K562 (cell line): Measurements from ENCODE around the gene SRGAP3. TPM values are rescaled to one million over a fixed set of nuclear protein-coding genes. Genes with fewer than 3 reads are reported as not detected.

ENCODE experiments used
- ATAC-seq: fragments of 200-7000 bp; cut with Tn5 transposase; 3 replicates; pipeline ENCODE4 v1.9.1; 2020; ENCODE audit warnings: moderate library complexity
- BruUV-seq: library from RNA; stranded (reverse); fragments of 400-500 nt; replicated peaks from 2 replicates; lab custom pipeline; 2021; lab: Mats Ljungman, UMichigan
- CTCF ChIA-PET: fragments of 300-600 bp; formaldehyde crosslinking; extraction: SDS; loops from one replicate; lab custom pipeline; 2021; ENCODE audit warnings: low intra/inter-chr PET ratio; lab: Yijun Ruan, JAX
- POLR2A ChIA-PET: fragments of 300-600, 350-650 bp; sonication (Branson Sonifier 250); formaldehyde crosslinking; extraction: SDS; loops from one replicate; lab custom pipeline; 2021; ENCODE audit warnings: antibody characterized with exemption, inconsistent platforms; lab: Yijun Ruan, JAX
- DNase-seq, 4 experiments: peaks; one replicate each; pipeline versions ENCODE4 v3.0.0 to v3.0.0-alpha.2; 2011 to 2018; ENCODE audit warnings: low spot score in 3 of 4, mixed read lengths in 3 of 4; ENCODE audit errors: extremely low read depth in 1 of 4
- FAIRE-seq: peaks from 2 replicates; lab custom pipeline; 2011; peaks lifted over from hg19 to GRCh38; lab: Jason Lieb, UNC
- H2AFZ ChIP-seq: 2 replicates; pipeline ENCODE4 v1.6.0; 2011; ENCODE audit warnings: low read depth, low read length, control low read depth, inconsistent platforms
- H3K27ac ChIP-seq: fragments of 200-600 bp; 3 replicates; pipeline ENCODE4 v1.8.0; 2011; ENCODE audit warnings: low read depth, mild to moderate bottlenecking, control low read depth, inconsistent platforms, low read length, moderate library complexity, mixed read lengths; ENCODE audit errors: extremely low read depth
- H3K27me3 ChIP-seq, 2 experiments: fragments of 300-600 bp in 1 of 2; 2 replicates in 1 of 2; 3 replicates in 1 of 2; pipeline versions ENCODE4 v1.6.0 to v1.8.0; 2011; ENCODE audit warnings: inconsistent platforms in 2 of 2, low read length in 2 of 2, mild to moderate bottlenecking in 1 of 2, mixed read lengths in 1 of 2, moderate library complexity in 1 of 2; ENCODE audit not compliant: control insufficient read depth in 2 of 2, insufficient read depth in 2 of 2
- H3K36me3 ChIP-seq: fragments of 300-600 bp; 3 replicates; pipeline ENCODE4 v1.8.0; 2011; ENCODE audit warnings: mild to moderate bottlenecking, low read length, inconsistent platforms; ENCODE audit not compliant: control insufficient read depth, insufficient read depth
- H3K4me1 ChIP-seq, 2 experiments: fragments of 200-600 bp in 1 of 2; replicated peaks in 1 of 2; 2 replicates in 1 of 2; 3 replicates in 1 of 2; pipeline versions ENCODE4 v1.5.1 to v1.8.0; 2011; ENCODE audit warnings: inconsistent platforms in 2 of 2, low read length in 2 of 2, mild to moderate bottlenecking in 1 of 2, mixed read lengths in 1 of 2, moderate library complexity in 1 of 2; ENCODE audit not compliant: control insufficient read depth in 2 of 2, insufficient read depth in 2 of 2
- H3K4me2 ChIP-seq: 2 replicates; pipeline ENCODE4 v1.6.1; 2011; ENCODE audit warnings: low read length, control low read depth, inconsistent platforms, mixed read lengths; ENCODE audit not compliant: insufficient read depth
- H3K4me3 ChIP-seq: fragments of 200-600 bp; sonication (generic), shearing (Covaris generic); 2 replicates; pipeline ENCODE4 v1.5.1; 2016; ENCODE audit warnings: control low read depth, inconsistent platforms
- H3K79me2 ChIP-seq: fragments of 200-600 bp; 3 replicates; pipeline ENCODE4 v1.8.0; 2011; ENCODE audit warnings: low read length, inconsistent platforms; ENCODE audit not compliant: control insufficient read depth, insufficient read depth
- H3K9ac ChIP-seq, 2 experiments: 2 replicates each; pipeline versions ENCODE4 v1.6.0 to v1.6.1; 2011; ENCODE audit warnings: low read depth in 2 of 2, low read length in 2 of 2, control low read depth in 1 of 2, inconsistent platforms in 1 of 2, mild to moderate bottlenecking in 1 of 2, mixed read lengths in 1 of 2; ENCODE audit not compliant: insufficient read depth in 1 of 2
- H3K9me1 ChIP-seq: one replicate; pipeline ENCODE4 v1.6.0; 2011; ENCODE audit warnings: inconsistent platforms, mild to moderate bottlenecking, low read length, moderate library complexity; ENCODE audit not compliant: control insufficient read depth, insufficient read depth
- H3K9me3 ChIP-seq: replicated peaks from 2 replicates; pipeline ENCODE4 v1.5.1; 2011; ENCODE audit warnings: low read depth, low read length, inconsistent platforms; ENCODE audit not compliant: control insufficient read depth, insufficient read depth
- H4K20me1 ChIP-seq: replicated peaks from 2 replicates; pipeline ENCODE4 v1.6.1; 2011; ENCODE audit warnings: low read length, inconsistent platforms, mixed read lengths; ENCODE audit not compliant: control insufficient read depth, insufficient read depth
- ADNP ChIP-seq: fragments of 200-800 bp; sonication (Bioruptor generic); IDR thresholded peaks from 2 replicates; pipeline ENCODE4 v1.6.1; 2016; ENCODE audit warnings: missing genetic modification characterization, missing compliant biosample characterization
- BCOR ChIP-seq: fragments of 450-650 bp; IDR thresholded peaks from 2 replicates; pipeline ENCODE4 v1.6.1; 2016
- FOS ChIP-seq: IDR thresholded peaks from 3 replicates; pipeline ENCODE4 v1.6.1; 2011; ENCODE audit not compliant: insufficient read length; ENCODE audit errors: extremely low read depth
- HMGN3 ChIP-seq: IDR thresholded peaks from 2 replicates; pipeline ENCODE4 v1.6.1; 2011; ENCODE audit warnings: borderline replicate concordance, low read depth, mild to moderate bottlenecking, mixed read lengths, low read length; ENCODE audit not compliant: insufficient read length; ENCODE audit errors: extremely low read depth
- HNRNPK ChIP-seq: fragments of 200-400 bp; formaldehyde crosslinking; IDR thresholded peaks from one replicate; pipeline ENCODE4 v1.6.1; 2018; ENCODE audit warnings: mild to moderate bottlenecking, low read depth, low read length; ENCODE audit not compliant: poor library complexity, severe bottlenecking
- MTA2 ChIP-seq: fragments of 450-650 bp; IDR thresholded peaks from 2 replicates; pipeline ENCODE4 v1.6.1; 2016; ENCODE audit warnings: low read depth
- NFXL1 ChIP-seq: fragments of 450-650 bp; formaldehyde crosslinking; IDR thresholded peaks from 2 replicates; pipeline ENCODE4 v1.4.0; 2021; ENCODE audit warnings: mild to moderate bottlenecking
- PTRF ChIP-seq: fragments of 450-650 bp; IDR thresholded peaks from 2 replicates; pipeline ENCODE4 v1.6.1; 2016; ENCODE audit warnings: mild to moderate bottlenecking, missing genetic modification characterization, missing compliant biosample characterization
- ZNF584 ChIP-seq: fragments of 200-800 bp; sonication (Bioruptor generic); IDR thresholded peaks from 2 replicates; pipeline ENCODE4 v1.6.1; 2016; ENCODE audit warnings: low read depth, mild to moderate bottlenecking, missing genetic modification characterization, missing compliant biosample characterization
- in situ Hi-C: fragments of 300-500 bp; cut with MboI; formaldehyde crosslinking; loops from 4 replicates; pipeline ENCODE4 v1.15.0; 2018; ENCODE audit warnings: inconsistent platforms, mixed read lengths
- intact Hi-C: fragments of 100-400 bp; cut with micrococcal nuclease; formaldehyde crosslinking; loops from 2 replicates; pipeline ENCODE4 v1.14.2; 2022
- polyA plus RNA-seq, 8 experiments: library from polyadenylated mRNA; depleted of rRNA in 4 of 8; stranded (reverse) in 5 of 8; unstranded in 3 of 8; fragments of >200 nt; fragmentation: Nextera tagmentation in 2 of 8; fragmentation: Illumina TruSeq in 1 of 8; extraction: Ambion mirVana in 2 of 8; extraction: Trizol in 1 of 8; gene quantifications; 2 replicates each; pipeline versions ENCODE4 v1.2.1 to v1.2.3, GENCODE V29; 2011 to 2014; ENCODE audit warnings: inconsistent platforms in 1 of 8, missing spikeins in 1 of 8
- total RNA-seq, 7 experiments: library from RNA; depleted of rRNA in 6 of 7; stranded (reverse); fragments of >200 nt in 6 of 7; fragmentation: Illumina TruSeq in 2 of 7; extraction: Trizol in 2 of 7; gene quantifications; 2 replicates each; pipeline versions ENCODE4 v1.2.1 to v1.2.3, GENCODE V29; 2011 to 2021; ENCODE audit warnings: low replicate concordance in 1 of 7
- TF ChIP-seq, protein P1 (sequence below): fragments of 450-650 bp; IDR thresholded peaks from 2 replicates; pipeline ENCODE4 v1.6.1; 2018; ENCODE audit not compliant: partially characterized antibody
- TF ChIP-seq, protein P2 (sequence below), 2 experiments: fragments of 250-450 bp in 1 of 2; fragments of 450-650 bp in 1 of 2; sonication (Bioruptor Pico) in 1 of 2; IDR thresholded peaks; 2 replicates each; pipeline versions ENCODE4 v1.6.1 to v1.8.0; 2016 to 2021; ENCODE audit warnings: mild to moderate bottlenecking in 2 of 2, moderate library complexity in 2 of 2, missing compliant biosample characterization in 1 of 2, missing genetic modification characterization in 1 of 2
- TF ChIP-seq, protein P3 (sequence below): IDR thresholded peaks from 3 replicates; pipeline ENCODE4 v1.6.1; 2011; ENCODE audit warnings: borderline replicate concordance, mild to moderate bottlenecking, moderate library complexity; ENCODE audit not compliant: insufficient read length; ENCODE audit errors: extremely low read depth

Gene SRGAP3
- total and polyA plus RNA-seq, 9 of the 15 experiments (the other 6 are each of a cell fraction or from before 2014, with no cell fraction given): 0.11 to 0.85 (median 0.35) TPM; not detected in 2

DNA sequence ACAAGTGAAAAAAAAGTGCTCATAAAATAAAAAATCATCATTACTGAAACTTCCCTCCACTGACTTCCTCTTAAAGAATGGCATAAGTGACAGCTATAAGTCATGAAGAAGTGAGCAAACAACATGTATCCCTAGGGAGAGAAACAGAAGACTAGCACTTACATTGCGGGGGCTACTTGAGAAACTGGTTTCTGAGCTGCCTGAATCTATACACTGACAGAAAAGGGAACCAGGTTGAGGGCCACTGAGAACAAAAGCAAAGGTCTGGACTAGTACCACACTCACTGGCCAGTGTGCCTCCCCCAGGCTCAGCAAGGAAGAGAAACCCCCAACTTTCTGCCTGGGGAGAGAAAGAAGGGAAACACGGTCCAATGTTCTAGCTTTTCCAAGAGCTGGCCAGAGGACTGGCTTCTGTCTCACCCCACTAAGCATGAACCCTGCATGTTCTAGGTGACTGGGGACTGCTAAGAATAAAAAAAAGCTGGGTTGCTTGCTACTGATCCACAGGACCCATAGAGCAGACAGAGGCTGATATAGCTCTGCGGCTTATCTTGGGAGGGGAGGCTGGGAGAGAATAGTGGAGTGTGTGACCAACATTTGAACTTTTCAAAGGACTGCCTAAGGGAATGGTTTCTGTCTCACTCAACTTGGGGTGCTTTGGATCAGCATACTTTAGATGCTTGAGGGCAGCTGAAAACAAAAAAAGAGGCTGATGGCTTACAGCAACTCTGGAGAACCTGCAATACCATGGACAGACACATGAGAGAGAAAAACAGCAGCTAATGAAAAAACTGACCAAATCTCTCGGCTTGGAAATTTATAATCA, 294.3 kb downstream of the SRGAP3 start (continued):
- TF ChIP-seq, protein P1, sequence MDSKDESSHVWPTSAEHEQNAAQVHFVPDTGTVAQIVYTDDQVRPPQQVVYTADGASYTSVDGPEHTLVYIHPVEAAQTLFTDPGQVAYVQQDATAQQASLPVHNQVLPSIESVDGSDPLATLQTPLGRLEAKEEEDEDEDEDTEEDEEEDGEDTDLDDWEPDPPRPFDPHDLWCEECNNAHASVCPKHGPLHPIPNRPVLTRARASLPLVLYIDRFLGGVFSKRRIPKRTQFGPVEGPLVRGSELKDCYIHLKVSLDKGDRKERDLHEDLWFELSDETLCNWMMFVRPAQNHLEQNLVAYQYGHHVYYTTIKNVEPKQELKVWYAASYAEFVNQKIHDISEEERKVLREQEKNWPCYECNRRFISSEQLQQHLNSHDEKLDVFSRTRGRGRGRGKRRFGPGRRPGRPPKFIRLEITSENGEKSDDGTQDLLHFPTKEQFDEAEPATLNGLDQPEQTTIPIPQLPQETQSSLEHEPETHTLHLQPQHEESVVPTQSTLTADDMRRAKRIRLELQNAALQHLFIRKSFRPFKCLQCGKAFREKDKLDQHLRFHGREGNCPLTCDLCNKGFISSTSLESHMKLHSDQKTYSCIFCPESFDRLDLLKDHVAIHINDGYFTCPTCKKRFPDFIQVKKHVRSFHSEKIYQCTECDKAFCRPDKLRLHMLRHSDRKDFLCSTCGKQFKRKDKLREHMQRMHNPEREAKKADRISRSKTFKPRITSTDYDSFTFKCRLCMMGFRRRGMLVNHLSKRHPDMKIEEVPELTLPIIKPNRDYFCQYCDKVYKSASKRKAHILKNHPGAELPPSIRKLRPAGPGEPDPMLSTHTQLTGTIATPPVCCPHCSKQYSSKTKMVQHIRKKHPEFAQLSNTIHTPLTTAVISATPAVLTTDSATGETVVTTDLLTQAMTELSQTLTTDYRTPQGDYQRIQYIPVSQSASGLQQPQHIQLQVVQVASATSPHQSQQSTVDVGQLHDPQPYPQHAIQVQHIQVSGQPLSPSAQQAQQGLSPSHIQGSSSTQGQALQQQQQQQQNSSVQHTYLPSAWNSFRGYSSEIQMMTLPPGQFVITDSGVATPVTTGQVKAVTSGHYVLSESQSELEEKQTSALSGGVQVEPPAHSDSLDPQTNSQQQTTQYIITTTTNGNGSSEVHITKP: peak; percentile 30
- TF ChIP-seq, protein P2, sequence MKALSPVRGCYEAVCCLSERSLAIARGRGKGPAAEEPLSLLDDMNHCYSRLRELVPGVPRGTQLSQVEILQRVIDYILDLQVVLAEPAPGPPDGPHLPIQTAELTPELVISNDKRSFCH (CRISPR knock-in tag; IDR thresholded peaks at IDR 0.05): no peak
- TF ChIP-seq, protein P2 (tag; IDR thresholded peaks at IDR 0.05): no peak

DNA sequence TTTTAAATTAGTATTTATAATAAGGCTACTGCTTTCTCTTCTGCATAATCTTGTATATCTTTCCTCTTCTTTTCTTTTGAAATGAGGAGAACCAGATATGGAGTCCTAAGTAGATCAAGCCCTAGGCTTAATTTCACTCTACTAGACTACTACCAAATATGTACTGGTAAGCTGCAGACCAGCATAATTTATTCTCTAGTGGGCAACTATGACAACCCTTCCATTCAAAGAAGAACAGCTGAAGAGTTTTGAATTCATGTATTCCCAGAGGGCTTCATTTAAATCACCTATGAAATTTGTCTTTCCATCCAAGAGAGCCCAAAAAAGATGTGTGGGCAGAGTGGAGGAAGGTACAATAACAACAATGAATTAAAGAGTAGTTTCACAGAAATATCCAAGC, 296.1 kb downstream of the SRGAP3 start:
- POLR2A ChIA-PET: interaction anchor here (0.9 to 1.1 kb wide), 2 partner anchors 13 to 28 kb away, joined by 3 read pairs; no protein-coding TSS in a partner anchor
- Histone ChIP-seq H3K4me1 (peaks cover 0 to 4% of the 10 kb centered on the region in 2 experiments; a peak in 3 of 5 replicates), H3K9me1 (no peaks in the 10 kb centered on the region), H3K9ac (no peak overlapping the region), H2AFZ (no peak overlapping the region), H3K4me2 (no peak overlapping the region), H3K9me3 (no peaks in the 10 kb centered on the region), H3K4me3 (no peak overlapping the region), H3K36me3 (peaks cover 48% of the 10 kb centered on the region; the same call in 2 of the 3 replicates), H3K27ac (no peak overlapping the region), H3K27me3 (no peaks in the 10 kb centered on the region), H3K79me2 (peaks cover 94% of the 10 kb centered on the region), H4K20me1 (peaks cover 12% of the 10 kb centered on the region)
- intact Hi-C loops (no loop called here), in situ Hi-C loops (no loop called here)
- DNase-seq (no peak), ATAC-seq (no peak), FAIRE-seq (no peak)
- no TSS peak for BruUV-seq
- CTCF ChIA-PET: no interaction called here
- TF ChIP-seq FOS (no peak), HMGN3 (no peak), MTA2 (no peak), ZNF584 (no peak), PTRF (no peak), NFXL1 (CRISPR knock-in tag) (no peak), BCOR (no peak), HNRNPK (no peak), ADNP (no peak)
- TF ChIP-seq, protein P3, sequence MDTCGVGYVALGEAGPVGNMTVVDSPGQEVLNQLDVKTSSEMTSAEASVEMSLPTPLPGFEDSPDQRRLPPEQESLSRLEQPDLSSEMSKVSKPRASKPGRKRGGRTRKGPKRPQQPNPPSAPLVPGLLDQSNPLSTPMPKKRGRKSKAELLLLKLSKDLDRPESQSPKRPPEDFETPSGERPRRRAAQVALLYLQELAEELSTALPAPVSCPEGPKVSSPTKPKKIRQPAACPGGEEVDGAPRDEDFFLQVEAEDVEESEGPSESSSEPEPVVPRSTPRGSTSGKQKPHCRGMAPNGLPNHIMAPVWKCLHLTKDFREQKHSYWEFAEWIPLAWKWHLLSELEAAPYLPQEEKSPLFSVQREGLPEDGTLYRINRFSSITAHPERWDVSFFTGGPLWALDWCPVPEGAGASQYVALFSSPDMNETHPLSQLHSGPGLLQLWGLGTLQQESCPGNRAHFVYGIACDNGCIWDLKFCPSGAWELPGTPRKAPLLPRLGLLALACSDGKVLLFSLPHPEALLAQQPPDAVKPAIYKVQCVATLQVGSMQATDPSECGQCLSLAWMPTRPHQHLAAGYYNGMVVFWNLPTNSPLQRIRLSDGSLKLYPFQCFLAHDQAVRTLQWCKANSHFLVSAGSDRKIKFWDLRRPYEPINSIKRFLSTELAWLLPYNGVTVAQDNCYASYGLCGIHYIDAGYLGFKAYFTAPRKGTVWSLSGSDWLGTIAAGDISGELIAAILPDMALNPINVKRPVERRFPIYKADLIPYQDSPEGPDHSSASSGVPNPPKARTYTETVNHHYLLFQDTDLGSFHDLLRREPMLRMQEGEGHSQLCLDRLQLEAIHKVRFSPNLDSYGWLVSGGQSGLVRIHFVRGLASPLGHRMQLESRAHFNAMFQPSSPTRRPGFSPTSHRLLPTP: no peak
